ENCODE data around the gene MYH10.

Gene MYH10

DNA sequence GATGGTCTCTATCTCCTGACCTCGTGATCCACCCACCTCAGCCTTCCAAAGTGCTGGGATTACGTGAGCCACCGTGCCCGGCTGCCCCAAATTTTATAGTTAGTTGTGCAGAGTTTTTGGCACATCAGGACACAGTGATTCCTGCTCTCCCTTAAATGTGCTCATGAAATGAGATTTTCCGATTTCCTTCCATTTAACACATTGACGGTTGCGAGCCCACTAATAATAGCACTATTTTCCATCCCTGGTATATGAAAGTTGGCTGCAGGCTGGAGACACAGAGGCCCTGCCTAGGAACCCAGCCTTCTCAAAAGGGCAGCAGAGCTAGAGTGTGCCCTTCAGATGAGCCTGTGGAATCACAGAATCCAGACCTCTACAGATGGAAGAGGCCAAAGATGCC, 17.4 kb upstream of the MYH10 start:
- DNase-seq = no peak

DNA sequence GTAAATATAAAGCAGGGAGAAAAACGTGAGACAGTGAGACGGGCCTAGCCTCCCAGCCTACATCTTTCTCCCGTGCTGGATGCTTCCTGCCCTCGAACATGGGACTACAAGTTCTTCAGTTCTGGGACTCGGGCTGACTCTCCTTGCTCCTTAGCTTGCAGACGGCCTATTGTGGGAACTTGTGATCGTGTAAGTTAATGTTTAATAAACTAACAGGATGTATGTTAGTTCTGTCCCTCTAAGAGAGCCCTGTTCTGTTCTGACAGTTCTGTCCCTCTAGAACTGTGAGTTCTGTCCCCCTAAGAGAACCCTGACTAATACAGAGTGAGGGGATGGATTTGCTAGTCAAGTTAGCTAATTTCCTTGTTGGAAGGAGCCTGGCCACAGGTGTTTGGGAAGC, 16.7 kb upstream of the MYH10 start:
- no peak for DNase-seq

DNA sequence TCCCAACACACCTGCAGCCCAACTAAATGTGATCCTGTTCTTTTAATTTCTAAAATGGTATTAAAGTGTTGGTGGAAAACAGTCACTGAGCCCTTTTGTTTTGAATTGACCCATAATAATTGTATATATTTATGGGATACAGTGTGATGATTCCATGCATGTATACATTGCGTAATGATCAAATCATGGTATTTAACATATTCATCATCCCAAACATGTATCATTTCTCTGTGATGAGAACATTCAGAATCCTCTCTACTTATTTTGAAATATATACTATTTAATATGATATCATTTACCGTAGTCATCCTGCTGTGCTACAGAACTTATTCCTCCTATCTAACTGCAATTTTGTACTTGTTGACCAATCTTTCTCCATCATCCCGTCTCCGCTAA, 14.0 kb upstream of the MYH10 start:
- DNase-seq = no peak

DNA sequence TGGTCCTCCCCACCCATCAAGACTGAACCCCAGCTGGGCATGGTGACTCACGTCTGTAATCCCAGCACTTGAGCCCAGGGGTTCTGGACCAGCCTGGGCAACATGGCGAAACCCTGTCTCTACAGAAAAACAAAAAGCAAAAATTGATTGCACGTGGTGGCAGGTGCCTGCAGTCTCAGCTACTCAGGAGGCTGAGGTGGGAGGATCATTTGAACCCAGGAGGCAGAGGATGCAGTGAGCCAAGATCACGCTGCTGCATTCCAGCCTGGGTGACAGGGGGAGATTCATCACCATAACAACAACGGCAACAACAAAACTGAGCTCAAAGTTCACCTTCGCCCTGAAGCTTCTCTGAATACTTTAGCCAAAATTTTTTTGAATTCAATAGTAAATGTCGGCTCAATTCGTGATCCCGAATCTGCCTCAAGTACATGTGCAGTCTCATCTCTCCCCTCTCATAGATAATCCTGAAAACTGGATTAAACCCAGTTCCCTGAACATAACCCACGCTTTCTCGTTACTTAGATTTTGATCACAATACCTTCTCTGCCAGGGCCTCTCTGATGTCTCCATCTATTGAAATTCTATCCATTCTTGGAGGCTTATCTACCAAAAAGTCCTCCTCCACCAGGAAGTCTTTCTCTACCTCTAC, 13.5 kb upstream of the MYH10 start:
- no peak for DNase-seq

DNA sequence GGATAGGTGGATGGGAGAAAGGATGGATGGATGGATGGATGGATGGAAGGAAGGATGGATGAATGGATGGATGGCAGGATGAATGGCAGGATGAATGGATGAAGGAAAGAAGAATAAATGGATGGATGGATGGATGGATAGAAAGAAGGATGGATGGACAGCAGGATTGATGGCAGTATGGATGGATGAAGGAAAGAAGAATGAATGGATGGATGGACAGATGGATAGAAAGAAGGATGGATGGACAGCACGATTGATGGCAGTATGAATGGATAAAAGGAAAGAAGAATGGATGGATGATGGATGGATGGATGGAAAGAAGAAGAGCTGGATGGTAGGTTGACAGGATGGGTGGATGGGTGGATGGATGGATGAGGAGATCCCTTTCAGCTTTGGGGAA, 9.2 kb upstream of the MYH10 start:
- DNase-seq = no peak

DNA sequence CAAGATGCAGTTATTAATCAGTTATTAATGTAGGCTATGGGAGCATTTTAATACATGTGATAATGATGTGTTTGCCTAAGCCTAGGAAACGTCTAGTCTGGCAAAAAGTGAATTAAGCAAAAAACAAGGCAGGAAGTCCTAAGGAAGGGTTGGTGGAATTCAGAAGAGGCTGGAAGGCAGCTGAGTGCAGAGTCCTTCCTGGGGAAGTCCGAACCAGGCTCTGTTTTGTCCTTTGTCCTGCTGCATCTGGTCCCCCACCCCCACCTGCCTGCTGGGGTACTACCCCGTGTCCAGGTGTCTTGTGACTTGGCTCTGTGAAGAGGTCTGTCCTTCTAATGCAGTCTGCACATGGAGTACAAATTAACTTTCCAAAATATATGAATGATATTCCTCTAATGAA, 1.5 kb upstream of the MYH10 start:
- DNase-seq = no peak

DNA sequence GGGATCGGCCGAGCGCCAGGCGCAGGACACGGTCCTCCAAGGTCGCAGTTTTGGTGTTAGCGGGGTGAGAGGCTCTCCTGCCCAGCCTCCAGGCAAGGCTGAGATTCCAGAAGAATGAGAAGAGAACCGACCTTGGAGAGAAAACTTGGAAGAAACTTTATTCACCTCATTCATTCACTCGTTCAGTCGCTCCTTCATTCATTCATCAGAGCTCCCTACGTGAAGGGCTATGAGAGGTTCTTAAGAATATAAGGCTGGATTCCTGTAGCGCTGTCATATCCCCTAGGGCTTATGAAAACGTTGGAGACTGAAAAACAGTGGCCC, 991 bp upstream of the MYH10 start:
- DNase-seq = no peak

DNA sequence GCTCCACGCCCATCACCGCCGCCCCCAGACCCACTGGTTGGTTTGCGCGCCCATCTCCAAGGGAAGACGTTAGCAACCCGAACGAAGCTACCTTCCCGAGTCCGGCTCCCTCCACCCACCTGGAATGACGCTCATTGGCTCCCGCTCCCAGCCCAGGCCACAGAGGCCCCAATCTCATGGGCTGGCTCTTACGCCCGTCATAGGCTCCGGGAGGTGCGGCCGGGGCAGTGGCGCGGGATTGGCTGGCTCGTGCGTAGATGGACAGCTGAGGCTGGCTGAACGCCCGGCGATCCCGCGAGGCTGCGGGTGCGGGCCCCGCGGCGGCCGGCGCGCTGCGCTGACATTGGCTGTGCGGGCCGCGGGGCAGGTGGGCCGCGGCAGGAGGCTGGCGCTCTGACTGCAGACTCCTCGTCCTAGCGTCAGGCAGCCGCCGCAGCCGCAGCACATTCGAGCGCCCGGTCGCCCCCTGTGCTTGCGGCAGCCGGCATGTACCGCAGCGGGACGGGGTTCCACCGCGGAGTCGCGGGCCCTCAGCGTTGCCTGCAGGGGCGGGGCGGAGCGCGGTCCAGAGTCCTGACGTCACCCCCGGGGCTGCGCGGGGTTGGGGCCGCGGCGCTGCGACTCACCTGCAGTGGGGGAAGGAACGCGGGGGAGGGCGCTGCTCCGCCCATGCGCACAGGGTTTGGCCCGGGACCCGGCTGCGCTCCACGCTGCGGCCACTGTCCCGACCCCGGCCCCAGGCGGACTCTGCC, 453 bp upstream of the MYH10 start:
- DNase-seq = peak; percentile 92

DNA sequence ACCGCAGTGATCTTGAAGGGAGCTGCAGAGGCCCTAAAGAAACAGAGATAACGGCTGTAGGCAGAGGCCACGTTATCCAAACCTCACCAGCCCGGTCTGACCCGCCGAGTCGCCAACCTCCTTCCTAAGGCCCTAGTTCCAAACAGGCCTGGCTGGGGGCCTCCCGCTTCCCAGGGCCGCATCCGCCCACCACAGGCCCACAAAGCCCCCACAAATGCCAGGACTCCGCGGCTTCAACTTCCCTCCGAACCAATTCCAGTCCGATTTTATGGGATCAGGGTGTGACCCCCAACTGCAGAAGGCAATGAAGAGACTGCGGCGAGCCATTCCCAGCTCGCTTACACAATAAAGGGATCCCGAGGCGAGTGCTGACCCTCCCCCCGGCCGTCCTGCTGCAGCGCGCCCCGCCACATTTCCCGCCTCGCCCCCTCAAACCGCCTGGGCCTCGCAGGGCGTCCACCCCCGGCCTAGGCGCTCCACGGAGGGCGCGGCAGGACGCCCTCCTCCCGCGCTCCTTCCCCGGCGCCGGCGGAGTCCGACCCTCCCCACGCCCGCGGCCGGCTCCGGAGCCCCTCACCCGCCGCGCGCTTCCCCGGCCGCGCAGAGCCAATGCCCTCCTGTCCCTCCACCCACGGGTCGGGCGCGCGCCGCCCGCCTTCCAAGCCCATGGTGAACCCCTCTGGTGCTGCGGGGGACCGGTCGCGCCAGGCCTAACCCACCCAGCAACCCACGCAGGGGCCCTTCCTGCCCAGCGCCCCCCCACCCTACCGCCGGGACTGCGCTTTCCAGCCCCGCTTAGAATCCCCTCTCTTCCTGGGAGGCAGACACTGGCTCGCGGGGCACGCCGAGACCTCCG, 926 bp downstream of the MYH10 start:
- DNase-seq = peak; percentile 59

DNA sequence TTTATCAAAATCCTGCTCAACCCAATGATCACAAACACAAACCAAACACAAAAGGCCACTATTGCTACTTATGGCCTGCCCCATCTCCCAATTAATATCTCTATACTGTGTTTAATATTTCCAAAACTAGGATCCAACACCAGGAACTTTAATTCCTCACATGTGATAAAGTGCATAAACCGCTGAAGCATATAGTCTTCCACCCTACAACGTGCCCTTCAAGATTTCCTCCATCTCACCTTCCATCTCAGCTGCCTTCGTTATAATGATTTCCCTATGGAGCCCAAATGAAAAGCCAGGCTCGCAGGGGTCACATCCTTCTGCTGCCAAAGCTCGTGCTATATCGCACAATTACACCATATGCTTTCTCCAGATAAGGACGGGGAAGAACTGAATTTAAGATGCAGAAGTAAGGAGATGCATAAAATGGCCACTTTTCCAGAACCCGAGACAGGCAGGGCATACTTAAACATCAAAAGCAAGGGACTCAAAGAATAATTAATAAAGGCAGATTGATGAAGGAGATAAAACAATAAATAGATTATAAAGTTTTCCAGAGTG, 1.8 kb downstream of the MYH10 start:
- no peak for DNase-seq

DNA sequence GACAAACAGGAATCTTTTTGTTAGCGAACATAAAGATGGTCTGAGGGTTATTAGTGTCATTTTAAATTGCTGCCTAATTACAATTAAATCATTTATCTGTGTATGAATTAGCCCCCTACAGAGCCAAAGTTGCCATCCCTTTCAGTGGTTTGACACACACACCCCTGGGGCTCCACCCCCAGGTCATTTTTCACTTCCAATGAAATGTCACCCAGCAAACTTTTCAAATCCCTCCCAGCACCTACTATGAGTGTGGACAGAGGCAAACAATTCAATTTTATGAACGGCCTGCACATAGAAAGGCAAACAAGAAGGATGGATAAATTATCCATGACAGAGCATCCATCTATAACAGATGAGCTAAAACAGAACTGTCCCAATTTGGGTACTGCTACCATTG, 2.4 kb downstream of the MYH10 start:
- no peak for DNase-seq

DNA sequence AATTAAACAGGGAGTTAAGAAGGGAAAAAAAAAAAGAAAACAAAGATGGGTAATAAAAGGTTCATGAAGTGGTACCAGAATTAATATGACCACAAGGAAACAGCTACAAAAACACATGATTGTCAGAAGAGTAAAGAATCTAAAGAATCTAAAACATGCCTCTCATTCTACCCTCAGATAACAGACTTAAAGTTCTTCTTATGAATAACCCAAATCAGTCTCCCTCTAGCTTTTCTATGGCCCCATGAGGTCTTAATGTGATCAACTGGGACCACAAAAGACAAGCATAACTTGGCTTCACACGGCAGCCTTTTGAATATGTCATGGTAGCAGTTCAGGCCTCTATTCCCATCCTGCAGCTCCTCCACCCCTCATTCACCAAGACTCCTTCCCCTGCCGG, 6.9 kb downstream of the MYH10 start:
- DNase-seq = no peak

DNA sequence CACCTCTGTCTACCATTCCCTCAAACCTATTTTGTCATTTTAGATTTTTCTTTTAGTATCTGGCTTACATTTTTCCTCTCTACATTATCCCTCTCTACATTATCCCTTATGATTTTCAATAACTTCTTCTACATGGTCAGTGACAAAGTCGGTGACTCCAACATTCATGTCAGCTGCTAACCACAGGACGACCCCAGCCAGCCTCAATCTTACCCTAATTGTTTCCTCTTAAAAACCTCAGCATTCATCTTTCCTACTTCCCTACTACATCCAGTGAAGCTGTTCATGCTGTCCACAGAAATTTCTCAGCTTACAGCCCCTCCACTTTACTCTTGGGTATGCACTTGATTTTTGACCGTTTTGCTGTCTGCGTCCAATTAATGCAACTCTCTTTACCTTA, 8.3 kb downstream of the MYH10 start:
- no peak for DNase-seq

DNA sequence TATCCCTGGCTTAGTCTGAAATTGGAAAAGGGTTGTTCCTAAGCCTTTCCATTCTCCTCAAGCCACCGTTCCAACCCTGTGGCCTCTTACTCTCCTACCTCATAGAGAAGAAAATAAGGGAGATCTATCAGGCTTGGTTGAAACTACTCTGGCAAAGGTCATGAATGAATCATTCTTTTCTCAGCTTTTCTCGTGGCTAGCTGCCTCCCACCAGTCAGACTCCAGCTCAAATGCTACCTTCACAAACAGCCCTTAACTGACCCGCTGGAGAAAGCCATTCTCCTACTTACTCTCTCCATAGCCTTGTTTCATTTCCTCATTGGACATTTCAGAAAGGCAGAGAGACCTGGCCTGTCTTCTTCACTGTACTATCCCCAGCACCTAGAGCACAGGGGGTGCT, 8.9 kb downstream of the MYH10 start:
- no peak for DNase-seq

DNA sequence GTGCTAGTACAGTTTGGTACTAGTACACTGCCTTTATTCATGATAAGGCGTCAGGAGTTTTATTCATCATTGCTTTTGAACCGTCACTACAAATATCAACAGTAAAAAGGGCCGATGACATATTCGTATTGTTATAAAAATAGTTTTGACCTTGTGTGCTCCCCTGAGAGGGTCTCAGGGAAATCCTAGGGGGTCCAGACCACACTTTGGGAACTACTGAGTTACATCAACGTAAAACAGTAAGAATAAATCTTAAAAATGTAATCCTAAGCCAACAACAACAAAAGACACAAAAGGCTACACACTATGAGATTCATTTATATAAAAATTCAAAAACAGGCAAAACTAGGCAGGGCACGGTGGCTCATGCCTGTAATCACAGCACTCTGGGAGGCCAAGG, 11.2 kb downstream of the MYH10 start:
- no peak for DNase-seq

DNA sequence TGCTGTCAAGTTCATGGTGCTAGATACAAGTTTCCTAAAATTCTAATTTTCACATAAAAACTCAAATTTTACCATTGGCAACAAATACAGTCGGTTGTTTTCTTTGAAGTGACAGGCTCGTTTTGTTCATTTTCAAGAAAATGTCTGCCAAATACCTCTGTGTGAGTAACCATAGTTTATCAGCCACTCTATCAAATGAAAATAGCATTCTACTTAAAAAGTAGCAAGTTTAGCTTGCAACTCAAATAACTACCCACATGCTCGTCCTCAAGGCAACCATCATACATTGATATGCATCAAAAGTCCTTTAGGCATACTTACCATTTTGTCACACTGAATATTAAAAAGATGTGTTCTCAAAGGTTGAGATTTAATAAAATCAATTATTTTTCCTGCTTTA, 11.7 kb downstream of the MYH10 start:
- no peak for DNase-seq

DNA sequence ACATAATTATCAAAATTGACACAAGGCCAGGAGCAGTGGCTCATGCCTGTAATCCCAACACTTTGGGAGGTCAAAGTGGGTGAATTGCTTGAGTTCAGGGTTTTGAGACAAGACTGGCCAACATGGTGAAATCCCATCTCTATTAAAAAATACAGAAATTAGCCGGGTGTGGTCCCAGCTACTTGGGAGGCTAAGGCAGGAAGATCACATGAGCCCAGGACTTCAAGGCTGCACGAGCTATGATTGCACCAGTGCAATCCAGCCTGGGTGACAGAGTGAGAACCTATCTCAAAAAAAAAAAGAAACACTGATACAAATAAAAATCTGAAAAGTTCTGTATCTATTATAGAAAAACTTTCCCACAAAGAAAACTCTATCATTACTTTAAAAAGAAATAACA, 15.5 kb downstream of the MYH10 start:
- no peak for DNase-seq

DNA sequence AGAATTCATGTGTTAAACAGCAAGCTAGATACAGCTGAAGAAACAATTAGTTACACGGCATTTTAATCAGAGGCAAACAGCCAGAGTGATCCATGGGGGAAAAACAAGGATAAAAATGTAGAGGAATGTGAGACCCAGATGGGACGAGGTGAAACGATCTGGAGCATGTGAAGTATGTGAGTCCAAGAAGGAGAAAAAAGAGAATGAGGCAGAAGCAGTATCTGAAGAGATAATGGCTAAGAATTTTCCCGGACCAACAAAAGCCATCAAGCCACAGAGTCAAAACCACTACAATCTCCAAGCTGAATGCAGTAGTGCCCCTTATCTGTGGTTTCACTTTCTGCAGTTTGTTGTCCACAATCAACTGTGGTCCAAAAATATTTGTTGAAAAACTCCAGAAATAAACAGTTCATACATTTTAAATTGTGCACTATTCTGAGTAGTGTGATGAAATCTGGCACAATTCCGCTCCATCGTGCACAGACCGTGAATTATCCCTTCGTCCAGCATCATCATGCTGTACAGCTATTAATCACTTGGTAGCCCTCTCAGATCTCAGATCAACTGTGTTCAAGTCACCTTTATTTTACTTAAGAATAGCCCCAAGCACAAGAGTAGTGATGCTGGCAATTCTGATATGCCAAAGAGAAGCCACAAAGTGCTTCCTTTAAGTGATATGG, 18.8 kb downstream of the MYH10 start:
- DNase-seq = no peak

DNA sequence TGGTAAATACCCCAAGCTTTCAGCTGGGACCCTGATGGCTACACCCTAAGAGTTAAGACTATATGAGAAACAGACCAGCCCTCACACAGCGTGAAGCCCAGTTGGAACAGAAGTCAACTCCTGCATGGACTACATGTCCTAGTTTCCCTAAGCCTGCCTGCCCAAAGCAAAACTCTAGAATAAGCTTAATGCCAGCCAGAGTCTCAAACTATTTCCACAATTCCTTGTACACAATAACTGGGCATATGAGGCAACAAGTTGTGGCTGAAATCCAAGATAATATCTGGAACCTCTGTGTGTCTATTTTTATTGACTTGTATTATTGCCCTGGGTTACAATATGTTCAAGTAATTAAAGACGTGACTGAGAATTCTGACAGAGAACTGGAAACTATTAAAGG, 19.4 kb downstream of the MYH10 start:
- no peak for DNase-seq

DNA sequence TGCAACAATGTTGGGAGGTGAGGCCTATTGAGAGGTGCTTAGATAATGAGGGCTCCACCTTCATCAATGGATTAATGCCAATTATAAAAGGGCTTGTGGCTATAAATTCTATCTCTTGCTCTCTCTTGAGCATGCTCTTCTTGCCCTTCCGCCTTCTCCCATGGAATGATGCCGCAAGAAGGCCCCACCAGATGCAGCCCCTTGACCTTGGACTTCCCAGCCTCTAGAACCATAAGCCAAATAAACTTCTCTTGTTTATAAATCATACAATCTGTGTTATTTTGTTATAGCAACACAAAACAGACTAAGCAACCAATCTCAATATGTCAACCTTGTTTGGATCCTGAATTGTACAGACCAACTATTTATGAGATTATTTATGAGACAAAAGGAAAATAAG, 20.0 kb downstream of the MYH10 start:
- no peak for DNase-seq

DNA sequence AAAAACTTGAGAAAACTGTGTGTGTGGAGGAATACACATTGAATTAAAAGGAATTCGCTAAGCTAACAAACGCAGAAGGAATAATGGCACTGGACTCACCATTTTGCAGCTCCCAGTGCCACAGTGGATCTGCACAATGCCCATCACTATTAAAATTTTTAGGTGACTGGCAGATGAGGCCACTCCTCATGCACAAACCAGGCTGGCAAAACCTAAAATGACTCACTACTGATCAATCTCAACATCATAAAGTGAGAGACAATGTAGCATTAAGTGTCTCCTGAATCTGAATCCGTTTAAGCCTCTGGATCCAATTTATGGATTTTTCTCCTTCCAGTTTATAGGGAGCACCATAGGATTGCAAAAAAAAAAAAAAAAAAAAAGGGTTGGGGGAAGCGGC, 20.6 kb downstream of the MYH10 start:
- no peak for DNase-seq

DNA sequence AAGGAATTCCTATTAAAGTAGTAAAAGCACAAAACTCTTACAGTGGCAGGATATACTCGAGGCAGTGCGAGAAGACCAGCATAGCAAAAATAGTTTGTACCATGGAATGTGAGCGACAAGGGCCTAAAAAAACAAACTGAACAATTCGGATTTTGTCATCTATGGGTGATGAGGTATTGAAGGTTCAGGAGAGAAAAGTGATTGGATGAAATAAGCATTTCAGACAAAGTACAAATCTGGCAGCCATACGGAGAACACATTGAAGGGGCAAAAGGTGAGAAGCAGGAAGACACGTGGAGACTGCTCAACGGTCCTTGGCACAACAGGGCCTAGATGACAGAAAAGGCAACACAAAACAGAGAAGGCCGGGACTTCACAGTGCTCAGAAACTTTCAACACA, 22.5 kb downstream of the MYH10 start:
- no peak for DNase-seq

DNA sequence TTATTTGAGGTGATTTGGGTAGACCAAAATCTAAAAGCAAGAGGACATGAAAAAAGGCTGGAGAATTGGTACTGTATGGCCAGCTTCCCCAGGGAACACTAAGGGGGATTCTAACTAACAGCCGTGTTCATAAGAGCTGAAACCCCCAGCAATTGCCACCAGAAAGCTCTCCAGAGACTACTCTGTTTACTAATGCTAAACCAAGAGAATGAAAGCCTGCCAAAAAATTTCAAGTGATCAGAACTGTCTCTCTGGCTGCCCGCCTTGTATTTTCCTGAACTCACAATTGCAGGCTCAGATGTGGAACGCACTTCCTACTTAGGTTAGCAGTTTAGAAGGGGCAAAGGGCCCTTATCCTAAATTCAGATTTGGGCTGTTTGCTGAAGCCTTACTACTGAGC, 24.1 kb downstream of the MYH10 start:
- DNase-seq = no peak
